ENCODE results near the gene PTPRK.

Gene PTPRK

GRCh38 chr6:128121190-128121589 is 399.2 kb downstream of the PTPRK start:
- H3K9me3 ChIP-seq (replicated peaks in 1 of 2; ENCODE audit: control insufficient read depth in 2 of 2, insufficient read depth in 1 of 2, low read depth in 1 of 2, low read length in 2 of 2) = no peaks in the 10 kb centered on the region
- H3K4ac ChIP-seq (ENCODE audit: low read length) = no peak overlapping the region
- H2BK15ac ChIP-seq (ENCODE audit: low read length) = no peak overlapping the region
- H3K9ac ChIP-seq (ENCODE audit: low read depth, low read length, poor library complexity) = no peak overlapping the region
- no peak overlapping the region for H3K14ac ChIP-seq (ENCODE audit: low read length)
- H3K23ac ChIP-seq (ENCODE audit: low read depth, low read length, poor library complexity) = no peak overlapping the region
- no peak overlapping the region for H2BK120ac ChIP-seq (ENCODE audit: low read depth, low read length)
- no peak overlapping the region for H3K4me2 ChIP-seq (ENCODE audit: insufficient read depth, low read length, poor library complexity, severe bottlenecking)
- H2BK12ac ChIP-seq (ENCODE audit: low read length) = no peak overlapping the region
- H3K27ac ChIP-seq (replicated peaks; ENCODE audit: low read length) = no peak overlapping the region
- no peak overlapping the region for H2BK5ac ChIP-seq (ENCODE audit: low read length)
- DNase-seq (ENCODE audit: low spot score) = no peak
- no peak overlapping the region for H2AK5ac ChIP-seq (ENCODE audit: low read depth, low read length)
- H2AFZ ChIP-seq (ENCODE audit: low read length) = no peak overlapping the region
- H4K8ac ChIP-seq (ENCODE audit: low read depth, low read length) = no peak overlapping the region
- no peaks in the 10 kb centered on the region for H3K79me1 ChIP-seq (ENCODE audit: low read depth, low read length)
- no peak overlapping the region for H3K4me3 ChIP-seq (ENCODE audit: low read length in 2 of 2)
- H3K4me1 ChIP-seq (ENCODE audit: control insufficient read depth in 2 of 2, insufficient read depth in 1 of 2, low read depth in 1 of 2, low read length in 2 of 2) = no peaks in the 10 kb centered on the region
- no peak overlapping the region for H4K91ac ChIP-seq (ENCODE audit: low read depth, low read length, poor library complexity)
- no peaks in the 10 kb centered on the region for H3K27me3 ChIP-seq (ENCODE audit: control insufficient read depth in 3 of 3, insufficient read depth in 3 of 3, low read depth in 1 of 3, low read length in 3 of 3)
- no peaks in the 10 kb centered on the region for H3K36me3 ChIP-seq (replicated peaks in 1 of 2; ENCODE audit: control insufficient read depth in 2 of 2, insufficient read depth in 2 of 2, low read length in 2 of 2)
- H3K18ac ChIP-seq (ENCODE audit: low read length) = no peak overlapping the region

DNA sequence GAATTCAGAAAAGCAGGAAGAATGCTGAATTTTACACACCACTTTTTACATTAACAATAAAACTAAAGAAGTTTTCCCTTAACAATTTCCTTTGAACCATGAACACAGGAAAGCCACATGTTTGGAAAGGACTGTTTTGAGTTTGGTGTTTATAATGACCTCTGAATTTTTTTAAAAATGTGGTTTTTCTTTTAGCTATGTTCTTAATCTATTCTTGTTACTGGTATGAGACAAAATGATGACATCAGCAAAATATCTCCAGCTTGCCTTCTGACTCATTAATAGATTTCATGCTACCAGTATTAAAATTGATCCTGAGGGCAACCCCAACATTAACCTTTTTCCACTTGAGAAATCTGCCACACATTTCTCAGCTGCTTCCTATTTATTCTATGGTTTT is 402.0 kb downstream of the PTPRK start:
- Histone ChIP-seq H3K9me3 (replicated peaks in 1 of 2; ENCODE audit: control insufficient read depth in 2 of 2, insufficient read depth in 1 of 2, low read depth in 1 of 2, low read length in 2 of 2) (no peaks in the 10 kb centered on the region), H3K14ac (ENCODE audit: low read length) (no peak overlapping the region), H3K4ac (ENCODE audit: low read length) (no peak overlapping the region), H4K8ac (ENCODE audit: low read depth, low read length) (no peak overlapping the region), H3K18ac (ENCODE audit: low read length) (no peak overlapping the region), H3K4me2 (ENCODE audit: insufficient read depth, low read length, poor library complexity, severe bottlenecking) (no peak overlapping the region), H3K27ac (replicated peaks; ENCODE audit: low read length) (no peak overlapping the region), H3K4me3 (ENCODE audit: low read length in 2 of 2) (no peak overlapping the region), H2BK5ac (ENCODE audit: low read length) (no peak overlapping the region), H2BK12ac (ENCODE audit: low read length) (no peak overlapping the region), H3K79me1 (ENCODE audit: low read depth, low read length) (no peaks in the 10 kb centered on the region), H2AK5ac (ENCODE audit: low read depth, low read length) (no peak overlapping the region), H3K36me3 (replicated peaks in 1 of 2; ENCODE audit: control insufficient read depth in 2 of 2, insufficient read depth in 2 of 2, low read length in 2 of 2) (no peaks in the 10 kb centered on the region), H2AFZ (ENCODE audit: low read length) (no peak overlapping the region), H3K27me3 (ENCODE audit: control insufficient read depth in 3 of 3, insufficient read depth in 3 of 3, low read depth in 1 of 3, low read length in 3 of 3) (no peaks in the 10 kb centered on the region), H3K9ac (ENCODE audit: low read depth, low read length, poor library complexity) (no peak overlapping the region), H2BK120ac (ENCODE audit: low read depth, low read length) (no peak overlapping the region), H3K23ac (ENCODE audit: low read depth, low read length, poor library complexity) (no peak overlapping the region), H4K91ac (ENCODE audit: low read depth, low read length, poor library complexity) (no peak overlapping the region), H2BK15ac (ENCODE audit: low read length) (no peak overlapping the region), H3K4me1 (ENCODE audit: control insufficient read depth in 2 of 2, insufficient read depth in 1 of 2, low read depth in 1 of 2, low read length in 2 of 2) (no peaks in the 10 kb centered on the region)
- no peak for DNase-seq (ENCODE audit: low spot score)

DNA sequence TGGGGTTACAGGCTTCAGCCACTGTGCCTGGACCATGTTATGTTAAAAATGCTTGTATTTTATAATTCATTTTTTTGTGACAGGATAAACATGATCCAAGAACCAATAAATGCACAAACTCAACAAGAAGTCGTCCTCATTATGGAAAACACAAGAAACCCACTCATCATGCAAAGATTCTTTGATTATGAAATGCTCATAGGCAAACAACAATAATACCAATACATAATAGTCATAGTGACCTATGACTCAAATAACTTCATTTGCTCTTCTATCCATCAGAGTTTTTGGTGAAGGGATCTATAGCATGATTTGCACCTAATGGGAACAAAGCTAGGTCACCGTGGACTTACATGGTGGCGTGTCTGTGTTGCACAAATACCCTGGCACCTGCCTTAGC is 402.5 kb downstream of the PTPRK start:
- H3K23ac ChIP-seq (ENCODE audit: low read depth, low read length, poor library complexity) = no peak overlapping the region
- H3K27me3 ChIP-seq (ENCODE audit: control insufficient read depth in 3 of 3, insufficient read depth in 3 of 3, low read depth in 1 of 3, low read length in 3 of 3) = no peaks in the 10 kb centered on the region
- no peak overlapping the region for H3K4me3 ChIP-seq (ENCODE audit: low read length in 2 of 2)
- H3K4me1 ChIP-seq (ENCODE audit: control insufficient read depth in 2 of 2, insufficient read depth in 1 of 2, low read depth in 1 of 2, low read length in 2 of 2) = no peaks in the 10 kb centered on the region
- no peak overlapping the region for H2BK12ac ChIP-seq (ENCODE audit: low read length)
- H3K4ac ChIP-seq (ENCODE audit: low read length) = no peak overlapping the region
- no peak overlapping the region for H4K8ac ChIP-seq (ENCODE audit: low read depth, low read length)
- no peak overlapping the region for H3K18ac ChIP-seq (ENCODE audit: low read length)
- no peak overlapping the region for H3K9ac ChIP-seq (ENCODE audit: low read depth, low read length, poor library complexity)
- no peak overlapping the region for H2AK5ac ChIP-seq (ENCODE audit: low read depth, low read length)
- DNase-seq (ENCODE audit: low spot score) = no peak
- no peak overlapping the region for H2AFZ ChIP-seq (ENCODE audit: low read length)
- H3K36me3 ChIP-seq (replicated peaks in 1 of 2; ENCODE audit: control insufficient read depth in 2 of 2, insufficient read depth in 2 of 2, low read length in 2 of 2) = no peaks in the 10 kb centered on the region
- no peak overlapping the region for H3K27ac ChIP-seq (replicated peaks; ENCODE audit: low read length)
- no peak overlapping the region for H2BK120ac ChIP-seq (ENCODE audit: low read depth, low read length)
- no peak overlapping the region for H2BK15ac ChIP-seq (ENCODE audit: low read length)
- no peak overlapping the region for H3K4me2 ChIP-seq (ENCODE audit: insufficient read depth, low read length, poor library complexity, severe bottlenecking)
- no peaks in the 10 kb centered on the region for H3K79me1 ChIP-seq (ENCODE audit: low read depth, low read length)
- no peak overlapping the region for H2BK5ac ChIP-seq (ENCODE audit: low read length)
- no CpG with 5 or more reads among the region's 3 CpGs for WGBS, 2 donors (ENCODE audit: extremely low coverage in 2 of 2, insufficient read length in 2 of 2, insufficient replicate concordance in 1 of 2)
- H4K91ac ChIP-seq (ENCODE audit: low read depth, low read length, poor library complexity) = no peak overlapping the region
- H3K9me3 ChIP-seq (replicated peaks in 1 of 2; ENCODE audit: control insufficient read depth in 2 of 2, insufficient read depth in 1 of 2, low read depth in 1 of 2, low read length in 2 of 2) = no peaks in the 10 kb centered on the region
- no peak overlapping the region for H3K14ac ChIP-seq (ENCODE audit: low read length)

- Histone ChIP-seq H3K4ac (ENCODE audit: low read length) (no peak overlapping the region), H3K36me3 (replicated peaks in 1 of 2; ENCODE audit: control insufficient read depth in 2 of 2, insufficient read depth in 2 of 2, low read length in 2 of 2) (no peaks in the 10 kb centered on the region), H2AFZ (ENCODE audit: low read length) (no peak overlapping the region), H3K9me3 (replicated peaks in 1 of 2; ENCODE audit: control insufficient read depth in 2 of 2, insufficient read depth in 1 of 2, low read depth in 1 of 2, low read length in 2 of 2) (no peaks in the 10 kb centered on the region), H2BK15ac (ENCODE audit: low read length) (no peak overlapping the region), H3K14ac (ENCODE audit: low read length) (no peak overlapping the region), H2BK5ac (ENCODE audit: low read length) (no peak overlapping the region), H3K27ac (replicated peaks; ENCODE audit: low read length) (no peak overlapping the region), H3K4me3 (ENCODE audit: low read length in 2 of 2) (no peak overlapping the region), H2BK12ac (ENCODE audit: low read length) (no peak overlapping the region), H3K4me2 (ENCODE audit: insufficient read depth, low read length, poor library complexity, severe bottlenecking) (no peak overlapping the region), H3K4me1 (ENCODE audit: control insufficient read depth in 2 of 2, insufficient read depth in 1 of 2, low read depth in 1 of 2, low read length in 2 of 2) (no peaks in the 10 kb centered on the region), H3K9ac (ENCODE audit: low read depth, low read length, poor library complexity) (peak overlapping the region; percentile 37), H3K79me1 (ENCODE audit: low read depth, low read length) (no peaks in the 10 kb centered on the region), H3K23ac (ENCODE audit: low read depth, low read length, poor library complexity) (no peak overlapping the region), H4K91ac (ENCODE audit: low read depth, low read length, poor library complexity) (no peak overlapping the region), H3K27me3 (ENCODE audit: control insufficient read depth in 3 of 3, insufficient read depth in 3 of 3, low read depth in 1 of 3, low read length in 3 of 3) (no peaks in the 10 kb centered on the region), H2BK120ac (ENCODE audit: low read depth, low read length) (no peak overlapping the region), H3K18ac (ENCODE audit: low read length) (no peak overlapping the region), H4K8ac (ENCODE audit: low read depth, low read length) (no peak overlapping the region), H2AK5ac (ENCODE audit: low read depth, low read length) (no peak overlapping the region)
- WGBS, 2 donors (ENCODE audit: extremely low coverage in 2 of 2, insufficient read length in 2 of 2, insufficient replicate concordance in 1 of 2) = no CpG with 5 or more reads among the region's 5 CpGs
- no peak for DNase-seq (ENCODE audit: low spot score)
Measured at GRCh38 chr6:128114164-128114563, 406.2 kb downstream of the PTPRK start.
